Loucy (cell line): Measurements from ENCODE around the gene MEIOC.

ENCODE experiments used
- H2AFZ ChIP-seq: fragments of 200-600 bp; sonication (generic); 2 replicates; pipeline ENCODE4 v1.6.0; 2016; ENCODE audit warnings: antibody characterized with exemption, mild to moderate bottlenecking, low read length, moderate library complexity
- H3F3A ChIP-seq: fragments of 200-600 bp; 2 replicates; pipeline ENCODE4 v1.6.0; 2016; ENCODE audit warnings: antibody characterized with exemption, low read depth, mild to moderate bottlenecking
- H3K27me3 ChIP-seq: fragments of 200-600 bp; sonication (generic); 2 replicates; pipeline ENCODE4 v1.6.1; 2014; ENCODE audit warnings: low read length, mild to moderate bottlenecking; ENCODE audit not compliant: insufficient read depth, poor library complexity, severe bottlenecking
- H3K36me3 ChIP-seq: fragments of 200-600 bp; sonication (generic); 2 replicates; pipeline ENCODE4 v1.6.1; 2016; ENCODE audit warnings: low read length; ENCODE audit not compliant: insufficient read depth
- H3K4me1 ChIP-seq: fragments of 200-600 bp; sonication (generic); 2 replicates; pipeline ENCODE4 v1.5.1; 2014; ENCODE audit warnings: low read length, mild to moderate bottlenecking; ENCODE audit not compliant: insufficient read depth, poor library complexity, severe bottlenecking
- H3K4me2 ChIP-seq: fragments of 200-600 bp; sonication (generic); 2 replicates; pipeline ENCODE4 v1.6.0; 2014; ENCODE audit warnings: antibody characterized with exemption, low read length, low read depth, mild to moderate bottlenecking; ENCODE audit not compliant: poor library complexity, severe bottlenecking
- H3K4me3 ChIP-seq: fragments of 200-600 bp; sonication (generic); 2 replicates; pipeline ENCODE4 v1.5.1; 2014; ENCODE audit warnings: low read length, mild to moderate bottlenecking, mixed read lengths; ENCODE audit not compliant: poor library complexity, severe bottlenecking
- H3K79me2 ChIP-seq: fragments of 200-600 bp; sonication (generic); 2 replicates; pipeline ENCODE4 v1.6.1; 2014; ENCODE audit warnings: low read length; ENCODE audit not compliant: insufficient read depth
- H3K9ac ChIP-seq: fragments of 200-600 bp; sonication (generic); 2 replicates; pipeline ENCODE4 v1.6.0; 2014; ENCODE audit warnings: mild to moderate bottlenecking, low read depth, low read length, moderate library complexity; ENCODE audit not compliant: poor library complexity, severe bottlenecking
- H3K9me2 ChIP-seq: fragments of 200-600 bp; sonication (generic); replicated peaks from 2 replicates; pipeline ENCODE4 v1.6.1; 2016; ENCODE audit warnings: low read depth, low read length, mixed read lengths
- H3K9me3 ChIP-seq: fragments of 200-600 bp; sonication (generic); 2 replicates; pipeline ENCODE4 v1.6.1; 2014; ENCODE audit warnings: mild to moderate bottlenecking, antibody characterized with exemption, low read length, low read depth; ENCODE audit not compliant: insufficient read depth
- H4K20me1 ChIP-seq: fragments of 200-600 bp; sonication (generic); 2 replicates; pipeline ENCODE4 v1.6.0; 2014; ENCODE audit warnings: antibody characterized with exemption, low read length, mild to moderate bottlenecking; ENCODE audit not compliant: insufficient read depth, poor library complexity, severe bottlenecking
- CTCF ChIP-seq: fragments of 200-600 bp; sonication (generic); conservative IDR thresholded peaks from 2 replicates; pipeline ENCODE4 v1.5.1; 2014; ENCODE audit warnings: mild to moderate bottlenecking, antibody characterized with exemption, low read length
- EZH2phosphoT487 ChIP-seq: fragments of 200-600 bp; IDR thresholded peaks from 2 replicates; pipeline ENCODE4 v1.6.1; 2018; ENCODE audit warnings: antibody characterized with exemption, mild to moderate bottlenecking, moderate library complexity, borderline replicate concordance

Gene MEIOC

GRCh38 chr17:44688200-44688599 lies 31.9 kb downstream of the MEIOC start:
- TF ChIP-seq CTCF (no peak), EZH2phosphoT487 (no peak)
- Histone ChIP-seq H3K9ac (peak overlapping the region; percentile 85), H2AFZ (no peak overlapping the region), H3K4me3 (peak overlapping the region; percentile 82), H3K79me2 (peaks cover 33% of the 10 kb centered on the region), H3F3A (no peaks in the 10 kb centered on the region), H3K4me2 (peak overlapping the region; percentile 74), H3K4me1 (peaks cover 13% of the 10 kb centered on the region), H3K36me3 (peaks cover 7% of the 10 kb centered on the region; the same call in 1 of the 2 replicates), H3K27me3 (no peaks in the 10 kb centered on the region), H3K9me2 (no peaks in the 10 kb centered on the region), H3K9me3 (no peaks in the 10 kb centered on the region), H4K20me1 (no peaks in the 10 kb centered on the region)

DNA sequence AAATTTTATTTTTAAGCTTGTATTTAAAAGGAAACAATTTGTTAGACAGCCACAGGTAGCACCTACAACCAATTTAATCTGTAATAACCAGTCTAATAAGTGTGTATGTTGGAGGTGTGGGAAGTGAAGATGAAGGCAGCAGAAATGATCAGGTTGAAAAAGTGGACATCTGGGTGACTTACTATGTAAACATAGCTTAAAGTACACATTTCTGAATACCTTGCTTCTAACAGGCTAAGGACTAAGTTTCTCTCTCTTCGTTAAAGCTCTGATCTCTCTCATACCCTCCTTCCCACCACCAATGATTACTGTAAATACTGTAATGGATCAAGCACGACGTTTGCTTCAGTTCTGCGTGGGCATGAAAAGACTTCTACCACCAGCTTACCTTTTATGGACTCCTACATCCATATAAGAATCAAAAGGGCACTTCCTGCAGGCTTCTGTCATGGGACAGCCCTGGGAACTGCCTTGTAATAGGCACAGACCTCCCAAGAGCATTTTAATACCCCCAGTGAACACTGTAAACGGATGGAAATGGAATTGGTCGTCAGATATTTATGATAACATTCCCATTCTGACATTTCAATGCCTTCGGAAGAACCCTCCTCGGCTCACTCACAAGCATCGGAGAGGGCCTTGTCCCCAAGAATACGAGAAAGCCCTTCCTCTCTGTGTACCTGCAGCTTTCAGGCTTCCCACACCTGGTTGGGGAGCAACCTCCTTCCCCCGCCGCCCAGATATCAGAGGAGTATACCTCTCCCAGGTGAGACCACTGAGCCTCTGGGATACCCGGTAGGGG lies 32.6 kb downstream of the MEIOC start:
- H3K4me3 ChIP-seq, result peak overlapping the region; percentile 82
- no peaks in the 10 kb centered on the region for H4K20me1 ChIP-seq
- no peaks in the 10 kb centered on the region for H3F3A ChIP-seq
- peak overlapping the region; percentile 84 for H2AFZ ChIP-seq
- no peaks in the 10 kb centered on the region for H3K9me3 ChIP-seq
- H3K4me1 ChIP-seq, result peaks cover 13% of the 10 kb centered on the region
- TF ChIP-seq CTCF, result no peak
- TF ChIP-seq EZH2phosphoT487, result no peak
- H3K9me2 ChIP-seq, result no peaks in the 10 kb centered on the region
- H3K27me3 ChIP-seq, result no peaks in the 10 kb centered on the region
- peaks cover under 1% of the 10 kb centered on the region; the same call in 1 of the 2 replicates for H3K36me3 ChIP-seq
- peak overlapping the region; percentile 85 for H3K9ac ChIP-seq
- peak overlapping the region; percentile 74 for H3K4me2 ChIP-seq
- peaks cover 33% of the 10 kb centered on the region for H3K79me2 ChIP-seq

GRCh38 chr17:44689477-44690217 lies 33.4 kb downstream of the MEIOC start, which contains the start of gene CCDC43:
CCDC43 (minus strand) TSS chr17:44689776; CDS start chr17:44689753, 23 bp downstream.
- H2AFZ ChIP-seq, result peak within 1 kb of the TSS; percentile 84

More at GRCh38 chr17:44689477-44690217, 33.4 kb downstream of the MEIOC start, which contains the start of gene CCDC43:
- peak within 1 kb of the TSS; percentile 74 for H3K4me2 ChIP-seq
- TF ChIP-seq CTCF, result no peak
- TF ChIP-seq EZH2phosphoT487, result no peak
- no peaks in the 10 kb centered on the region for H4K20me1 ChIP-seq
- peaks cover 13% of the 10 kb centered on the region for H3K4me1 ChIP-seq
- peaks cover 33% of the 10 kb centered on the region for H3K79me2 ChIP-seq
- peak within 1 kb of the TSS; percentile 85 for H3K9ac ChIP-seq
- H3K9me2 ChIP-seq, result no peaks in the 10 kb centered on the region
- H3K9me3 ChIP-seq, result no peaks in the 10 kb centered on the region
- no peaks in the 10 kb centered on the region for H3K27me3 ChIP-seq
- H3K4me3 ChIP-seq, result peak within 1 kb of the TSS; percentile 82
- no peaks in the 10 kb centered on the region for H3K36me3 ChIP-seq
- H3F3A ChIP-seq, result no peaks in the 10 kb centered on the region
